ENCODE data around the gene DCP1A. TPM values are rescaled to one million over a fixed set of nuclear protein-coding genes. Genes with fewer than 3 reads are reported as not detected.

The DCP1A gene
- polyA plus RNA-seq, 4 donors = 4.1 to 24.1 (median 6.8) TPM

GRCh38 chr3:53243785-53244184 lies 103.6 kb downstream of the DCP1A start:
- 77 to 87% (median 80%) methylated on average over 8 of the region's 8 CpGs for WGBS, 3 donors
- peaks cover 0 to 8% of the 10 kb centered on the region in 2 donors for H3K9me3 ChIP-seq (ENCODE audit: control insufficient read depth in 2 of 2, insufficient read depth in 1 of 2, low read depth in 1 of 2, low read length in 1 of 2)
- peaks cover 3 to 63% (median 13%) of the 10 kb centered on the region in 3 donors for H3K36me3 ChIP-seq (ENCODE audit: control insufficient read depth in 3 of 3, insufficient read depth in 2 of 3, low read depth in 1 of 3, low read length in 3 of 3)
- FAIRE-seq = no peak
- no peak overlapping the region for H3K4me3 ChIP-seq (ENCODE audit: low read depth in 1 of 3, low read length in 3 of 3)
- H3K27ac ChIP-seq (ENCODE audit: low read depth in 1 of 3, low read length in 2 of 3) = no peak overlapping the region
- no peak for DNase-seq
- H3K4me1 ChIP-seq (ENCODE audit: control insufficient read depth in 3 of 3, insufficient read depth in 2 of 3, low read depth in 1 of 3, low read length in 2 of 3) = peaks cover 0 to 7% (median 4%) of the 10 kb centered on the region in 3 donors
- H3K27me3 ChIP-seq (ENCODE audit: control insufficient read depth in 3 of 3, insufficient read depth in 3 of 3, low read length in 3 of 3) = no peaks in the 10 kb centered on the region

DNA sequence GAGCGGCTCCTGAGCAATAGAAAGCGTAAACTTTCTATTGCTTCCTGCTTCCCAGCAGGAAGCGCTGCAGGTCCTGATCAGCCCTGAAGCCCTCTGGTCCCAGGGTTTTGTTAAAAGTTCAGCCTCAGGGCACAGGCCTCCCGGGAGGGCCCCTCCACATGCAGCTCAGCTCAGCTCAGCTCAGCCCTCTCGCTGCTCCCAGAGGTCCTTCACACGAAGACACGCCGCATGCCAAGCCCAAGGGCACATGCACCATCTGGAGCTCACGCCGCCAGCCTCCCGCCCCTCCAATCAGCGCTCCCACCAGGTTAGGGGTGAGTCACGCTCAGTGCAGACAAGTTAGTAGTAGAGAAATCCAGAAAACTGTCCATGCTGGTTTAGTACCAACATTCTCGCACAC lies 104.2 kb downstream of the DCP1A start:
- Histone ChIP-seq H3K4me3 (ENCODE audit: low read depth in 1 of 3, low read length in 3 of 3) (no peak overlapping the region), H3K4me1 (ENCODE audit: control insufficient read depth in 3 of 3, insufficient read depth in 2 of 3, low read depth in 1 of 3, low read length in 2 of 3) (peaks cover 3 to 11% (median 7%) of the 10 kb centered on the region in 3 donors), H3K27ac (ENCODE audit: low read depth in 1 of 3, low read length in 2 of 3) (no peak overlapping the region), H3K9me3 (ENCODE audit: control insufficient read depth in 2 of 2, insufficient read depth in 1 of 2, low read depth in 1 of 2, low read length in 1 of 2) (peaks cover 0 to 8% of the 10 kb centered on the region in 2 donors), H3K27me3 (ENCODE audit: control insufficient read depth in 3 of 3, insufficient read depth in 3 of 3, low read length in 3 of 3) (no peaks in the 10 kb centered on the region), H3K36me3 (ENCODE audit: control insufficient read depth in 3 of 3, insufficient read depth in 2 of 3, low read depth in 1 of 3, low read length in 3 of 3) (peaks cover 3 to 69% (median 13%) of the 10 kb centered on the region in 3 donors)
- DNase-seq (peak in 1 of 2 donors; percentile 16), FAIRE-seq (no peak)
- WGBS, 3 donors = 55 to 58% (median 56%) methylated on average over 14 of the region's 14 CpGs

DNA sequence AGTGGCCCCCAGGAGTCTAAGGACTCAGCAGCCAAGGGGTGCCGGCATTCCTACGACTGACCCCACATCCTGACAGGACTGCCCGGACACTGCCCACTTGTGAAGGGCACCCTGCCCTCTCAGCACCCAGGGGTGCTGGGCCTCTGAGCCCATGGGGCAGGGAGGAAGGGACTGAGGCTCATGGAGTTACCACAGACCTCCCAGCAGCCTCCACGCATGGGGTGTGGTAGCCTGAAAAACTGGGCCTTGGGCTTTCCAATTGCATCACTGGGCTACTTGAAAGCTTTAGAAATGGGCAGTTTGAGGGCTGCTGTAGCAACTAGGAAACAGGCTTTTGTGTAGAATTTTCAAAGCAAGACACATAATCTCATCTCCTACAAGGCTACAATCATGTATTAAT lies 104.7 kb downstream of the DCP1A start:
- peaks cover 0 to 8% of the 10 kb centered on the region in 2 donors for H3K9me3 ChIP-seq (ENCODE audit: control insufficient read depth in 2 of 2, insufficient read depth in 1 of 2, low read depth in 1 of 2, low read length in 1 of 2)
- DNase-seq = no peak
- FAIRE-seq = no peak
- 62 to 82% (median 71%) methylated on average over 4 of the region's 4 CpGs for WGBS, 3 donors
- peaks cover 3 to 72% (median 13%) of the 10 kb centered on the region in 3 donors for H3K36me3 ChIP-seq (ENCODE audit: control insufficient read depth in 3 of 3, insufficient read depth in 2 of 3, low read depth in 1 of 3, low read length in 3 of 3)
- H3K4me1 ChIP-seq (ENCODE audit: control insufficient read depth in 3 of 3, insufficient read depth in 2 of 3, low read depth in 1 of 3, low read length in 2 of 3) = peaks cover 3 to 15% (median 5%) of the 10 kb centered on the region in 3 donors
- no peak overlapping the region for H3K4me3 ChIP-seq (ENCODE audit: low read depth in 1 of 3, low read length in 3 of 3)
- H3K27ac ChIP-seq (ENCODE audit: low read depth in 1 of 3, low read length in 2 of 3) = no peak overlapping the region
- no peaks in the 10 kb centered on the region for H3K27me3 ChIP-seq (ENCODE audit: control insufficient read depth in 3 of 3, insufficient read depth in 3 of 3, low read length in 3 of 3)

DNA sequence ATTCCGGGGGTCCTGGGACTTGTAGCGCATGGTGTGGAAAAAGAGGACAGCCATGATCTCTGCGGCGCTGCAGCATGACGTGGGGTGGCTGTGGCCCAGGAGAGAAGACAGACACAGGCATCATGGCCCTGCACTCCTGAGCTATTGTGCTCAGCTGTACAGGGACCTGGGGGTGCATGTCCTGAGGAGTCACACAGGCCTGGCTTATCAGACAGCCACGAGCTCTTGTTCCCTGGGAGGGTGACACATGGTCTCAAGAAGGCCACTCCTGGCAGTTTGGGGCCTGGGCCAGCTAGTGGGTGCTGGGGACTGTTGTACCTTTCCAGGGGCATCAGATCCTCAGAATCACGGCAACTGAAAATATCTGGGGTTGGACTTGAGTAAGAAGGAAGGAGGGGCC lies 105.2 kb downstream of the DCP1A start:
- Histone ChIP-seq H3K27ac (ENCODE audit: low read depth in 1 of 3, low read length in 2 of 3) (no peak overlapping the region), H3K9me3 (ENCODE audit: control insufficient read depth in 2 of 2, insufficient read depth in 1 of 2, low read depth in 1 of 2, low read length in 1 of 2) (peaks cover 0 to 8% of the 10 kb centered on the region in 2 donors), H3K27me3 (ENCODE audit: control insufficient read depth in 3 of 3, insufficient read depth in 3 of 3, low read length in 3 of 3) (no peaks in the 10 kb centered on the region), H3K36me3 (ENCODE audit: control insufficient read depth in 3 of 3, insufficient read depth in 2 of 3, low read depth in 1 of 3, low read length in 3 of 3) (peaks cover 3 to 70% (median 13%) of the 10 kb centered on the region in 3 donors), H3K4me1 (ENCODE audit: control insufficient read depth in 3 of 3, insufficient read depth in 2 of 3, low read depth in 1 of 3, low read length in 2 of 3) (peaks cover 3 to 15% (median 4%) of the 10 kb centered on the region in 3 donors), H3K4me3 (ENCODE audit: low read depth in 1 of 3, low read length in 3 of 3) (no peak overlapping the region)
- no peak for FAIRE-seq
- DNase-seq = no peak
- 88 to 93% (median 91%) methylated on average over 7 of the region's 7 CpGs for WGBS, 3 donors

DNA sequence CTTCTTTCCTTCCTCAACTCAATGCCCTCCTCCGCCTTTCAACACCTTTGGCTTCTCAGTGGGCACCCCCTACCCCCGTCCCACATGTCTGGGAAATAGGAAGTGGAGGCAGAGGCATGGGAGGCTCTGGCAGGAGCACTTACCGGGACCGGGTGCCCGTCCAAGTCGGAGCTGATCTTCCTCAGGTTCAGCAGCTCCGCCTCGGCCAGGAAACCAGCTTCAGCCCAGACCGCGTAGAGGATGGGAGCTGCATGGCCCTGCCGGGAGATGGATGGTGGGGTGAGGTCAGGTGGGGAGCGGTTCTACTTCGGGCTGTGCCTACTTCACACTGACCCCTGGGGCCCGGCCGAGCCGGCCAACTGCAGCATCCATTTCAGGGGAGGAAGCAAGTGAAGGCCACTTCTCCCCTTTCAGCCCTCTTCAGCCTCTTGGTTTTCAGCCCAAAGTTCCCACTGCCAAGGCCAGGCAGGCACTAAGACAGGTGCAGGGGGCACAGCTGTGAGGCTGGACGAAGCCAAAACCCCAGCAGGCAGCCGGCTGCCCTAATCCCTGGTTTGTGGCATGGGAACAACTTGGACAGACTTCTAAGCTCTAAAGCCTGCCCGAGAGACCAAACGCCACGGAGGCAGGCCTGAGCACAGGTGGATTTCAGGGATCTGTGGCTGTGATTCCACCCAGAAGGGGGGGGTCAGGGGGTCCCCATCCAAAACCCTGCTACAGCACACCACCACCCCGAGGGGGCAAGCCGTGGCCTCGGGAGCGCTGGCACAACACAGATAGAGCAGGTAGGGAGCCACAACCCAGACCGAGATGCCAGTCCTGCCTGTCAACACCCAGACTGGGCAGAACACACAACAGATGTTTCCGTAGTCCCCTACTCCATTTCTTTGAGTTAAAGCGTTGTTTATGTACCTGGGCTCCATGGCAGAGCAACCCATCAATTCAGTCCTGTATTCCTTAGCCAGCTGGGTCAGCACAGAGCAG lies 106.1 kb downstream of the DCP1A start:
- Histone ChIP-seq H3K27me3 (ENCODE audit: control insufficient read depth in 3 of 3, insufficient read depth in 3 of 3, low read length in 3 of 3) (no peaks in the 10 kb centered on the region), H3K36me3 (ENCODE audit: control insufficient read depth in 3 of 3, insufficient read depth in 2 of 3, low read depth in 1 of 3, low read length in 3 of 3) (peaks cover 3 to 79% (median 13%) of the 10 kb centered on the region in 3 donors), H3K4me1 (ENCODE audit: control insufficient read depth in 3 of 3, insufficient read depth in 2 of 3, low read depth in 1 of 3, low read length in 2 of 3) (peaks cover 4 to 22% (median 5%) of the 10 kb centered on the region in 3 donors), H3K27ac (ENCODE audit: low read depth in 1 of 3, low read length in 2 of 3) (no peak overlapping the region), H3K4me3 (ENCODE audit: low read depth in 1 of 3, low read length in 3 of 3) (no peak overlapping the region), H3K9me3 (ENCODE audit: control insufficient read depth in 2 of 2, insufficient read depth in 1 of 2, low read depth in 1 of 2, low read length in 1 of 2) (peaks cover 0 to 8% of the 10 kb centered on the region in 2 donors)
- 87 to 92% (median 92%) methylated on average over 26 to 28 of the region's 28 CpGs for WGBS, 3 donors
- DNase-seq = no peak
- FAIRE-seq = no peak

GRCh38 chr3:53239800-53240199 lies 107.5 kb downstream of the DCP1A start:
- no peak for DNase-seq
- no peak overlapping the region for H3K4me3 ChIP-seq (ENCODE audit: low read depth in 1 of 3, low read length in 3 of 3)
- no peaks in the 10 kb centered on the region for H3K9me3 ChIP-seq (ENCODE audit: control insufficient read depth in 2 of 2, insufficient read depth in 1 of 2, low read depth in 1 of 2, low read length in 1 of 2)
- H3K27me3 ChIP-seq (ENCODE audit: control insufficient read depth in 3 of 3, insufficient read depth in 3 of 3, low read length in 3 of 3) = no peaks in the 10 kb centered on the region
- peaks cover 5 to 27% (median 6%) of the 10 kb centered on the region in 3 donors for H3K4me1 ChIP-seq (ENCODE audit: control insufficient read depth in 3 of 3, insufficient read depth in 2 of 3, low read depth in 1 of 3, low read length in 2 of 3)
- H3K36me3 ChIP-seq (ENCODE audit: control insufficient read depth in 3 of 3, insufficient read depth in 2 of 3, low read depth in 1 of 3, low read length in 3 of 3) = peaks cover 4 to 91% (median 15%) of the 10 kb centered on the region in 3 donors
- H3K27ac ChIP-seq (ENCODE audit: low read depth in 1 of 3, low read length in 2 of 3) = no peak overlapping the region
- FAIRE-seq = no peak
- 83 to 88% (median 87%) methylated on average over 5 of the region's 5 CpGs for WGBS, 3 donors

DNA sequence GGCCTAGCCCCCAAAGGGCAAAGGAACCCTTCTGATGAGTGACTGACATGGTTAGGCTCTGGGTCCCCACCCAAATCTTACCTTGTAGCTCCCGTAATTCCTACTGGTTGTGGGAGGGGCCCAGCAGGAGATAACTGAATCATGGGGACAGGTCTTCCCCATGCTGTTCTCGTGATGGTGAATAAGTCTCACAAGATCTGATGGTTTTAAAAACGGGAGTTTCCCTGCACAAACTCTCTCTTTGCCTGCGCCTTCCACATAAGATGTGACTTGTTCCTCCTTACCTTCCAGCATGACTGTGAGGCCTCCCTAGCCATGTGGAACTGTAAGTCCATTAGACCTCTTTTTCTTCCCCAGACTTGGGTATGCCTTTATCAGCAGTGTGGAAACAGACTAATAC lies 108.5 kb downstream of the DCP1A start:
- 64 to 85% (median 82%) methylated on average over 4 of the region's 4 CpGs for WGBS, 3 donors
- Histone ChIP-seq H3K4me3 (ENCODE audit: low read depth in 1 of 3, low read length in 3 of 3) (no peak overlapping the region), H3K4me1 (ENCODE audit: control insufficient read depth in 3 of 3, insufficient read depth in 2 of 3, low read depth in 1 of 3, low read length in 2 of 3) (peaks cover 5 to 27% (median 6%) of the 10 kb centered on the region in 3 donors), H3K27ac (ENCODE audit: low read depth in 1 of 3, low read length in 2 of 3) (peak overlapping the region; percentile 70 to 84 (median 76)), H3K9me3 (ENCODE audit: control insufficient read depth in 2 of 2, insufficient read depth in 1 of 2, low read depth in 1 of 2, low read length in 1 of 2) (no peaks in the 10 kb centered on the region), H3K27me3 (ENCODE audit: control insufficient read depth in 3 of 3, insufficient read depth in 3 of 3, low read length in 3 of 3) (no peaks in the 10 kb centered on the region), H3K36me3 (ENCODE audit: control insufficient read depth in 3 of 3, insufficient read depth in 2 of 3, low read depth in 1 of 3, low read length in 3 of 3) (peaks cover 9 to 92% (median 19%) of the 10 kb centered on the region in 3 donors)
- no peak for FAIRE-seq
- DNase-seq = no peak

- peak; percentile 86 to 93 for DNase-seq
- peaks cover 9 to 90% (median 22%) of the 10 kb centered on the region in 3 donors for H3K36me3 ChIP-seq (ENCODE audit: control insufficient read depth in 3 of 3, insufficient read depth in 2 of 3, low read depth in 1 of 3, low read length in 3 of 3)
- no peak overlapping the region for H3K4me3 ChIP-seq (ENCODE audit: low read depth in 1 of 3, low read length in 3 of 3)
- peaks cover 4 to 27% (median 5%) of the 10 kb centered on the region in 3 donors for H3K4me1 ChIP-seq (ENCODE audit: control insufficient read depth in 3 of 3, insufficient read depth in 2 of 3, low read depth in 1 of 3, low read length in 2 of 3)
- H3K27me3 ChIP-seq (ENCODE audit: control insufficient read depth in 3 of 3, insufficient read depth in 3 of 3, low read length in 3 of 3) = no peaks in the 10 kb centered on the region
- H3K9me3 ChIP-seq (ENCODE audit: control insufficient read depth in 2 of 2, insufficient read depth in 1 of 2, low read depth in 1 of 2, low read length in 1 of 2) = no peaks in the 10 kb centered on the region
- 59 to 76% (median 62%) methylated on average over 6 of the region's 6 CpGs for WGBS, 3 donors
- peak overlapping the region; percentile 70 to 84 (median 76) for H3K27ac ChIP-seq (ENCODE audit: low read depth in 1 of 3, low read length in 2 of 3)
- no peak for FAIRE-seq
Observed at GRCh38 chr3:53238051-53238850, 109.1 kb downstream of the DCP1A start.

Measured in small intestine (tissue), 7 donors.